A549 (cell line): Measurements from ENCODE around the gene CRADD. TPM values are rescaled to one million over a fixed set of nuclear protein-coding genes. Genes with fewer than 3 reads are reported as not detected.

Experiments
- ATAC-seq, 2 experiments: fragments of 200-7000 bp in 1 of 2; fragments of >200 bp in 1 of 2; cut with Nextera tagmentation in 1 of 2; cut with Tn5 transposase in 1 of 2; 3 replicates each; pipeline versions ENCODE4 v1.8.0 to v1.9.1; 2018 to 2020; ENCODE audit warnings: mild to moderate bottlenecking in 1 of 2, moderate library complexity in 1 of 2
- CTCF ChIA-PET: fragments of 300-600 bp; sonication (Branson Sonifier 250); formaldehyde crosslinking; extraction: SDS; loops from one replicate; lab custom pipeline; 2021; ENCODE audit warnings: antibody characterized with exemption, inconsistent platforms; lab: Yijun Ruan, JAX
- POLR2A ChIA-PET: fragments of 350-600 bp; formaldehyde crosslinking; extraction: SDS; loops from one replicate; lab custom pipeline; 2021; ENCODE audit warnings: antibody characterized with exemption, inconsistent platforms; lab: Yijun Ruan, JAX
- DNase-seq, 2 experiments: peaks; one replicate each; pipeline versions ENCODE4 v3.0.0 to v3.0.0-alpha.2; 2011 to 2016; ENCODE audit warnings: low read depth in 1 of 2, low spot score in 1 of 2
- FAIRE-seq: peaks from 2 replicates; lab custom pipeline; 2011; peaks lifted over from hg19 to GRCh38; lab: Jason Lieb, UNC
- H3K27ac ChIP-seq, 2 experiments: fragments of >200 bp; sonication (Bioruptor Twin); formaldehyde crosslinking; 3 replicates each; pipeline ENCODE4 v1.5.1; 2016 to 2017
- H3K4me1 ChIP-seq: fragments of >200 bp; sonication (Bioruptor Twin); formaldehyde crosslinking; 3 replicates; pipeline ENCODE4 v1.6.1; 2016
- H3K4me2 ChIP-seq: fragments of >200 bp; sonication (Bioruptor Twin); formaldehyde crosslinking; 3 replicates; pipeline ENCODE4 v1.6.1; 2016
- H3K4me3 ChIP-seq: fragments of >200 bp; sonication (Bioruptor Twin); formaldehyde crosslinking; 3 replicates; pipeline ENCODE4 v1.5.1; 2016
- H3K9me3 ChIP-seq: fragments of >200 bp; sonication (Bioruptor Twin); formaldehyde crosslinking; 3 replicates; pipeline ENCODE4 v1.6.1; 2016
- CBX2 ChIP-seq: fragments of 200-600 bp; sonication (generic); IDR thresholded peaks from 2 replicates; pipeline ENCODE4 v1.6.1; 2016; ENCODE audit warnings: low read depth, mild to moderate bottlenecking, borderline replicate concordance
- CEBPB ChIP-seq, 2 experiments: fragments of >200 bp in 1 of 2; sonication (Bioruptor Twin) in 1 of 2; formaldehyde crosslinking in 1 of 2; IDR thresholded peaks; 2 replicates each; pipeline ENCODE4 v1.6.1; 2012 to 2016
- CHD2 ChIP-seq: fragments of 150-350 bp; IDR thresholded peaks from 2 replicates; pipeline ENCODE4 v1.6.1; 2014; ENCODE audit warnings: low read length; ENCODE audit not compliant: partially characterized antibody
- CHD4 ChIP-seq: fragments of 200-600 bp; sonication (generic); IDR thresholded peaks from 2 replicates; pipeline ENCODE4 v1.6.1; 2016; ENCODE audit warnings: antibody characterized with exemption, mild to moderate bottlenecking, borderline replicate concordance
- EHMT2 ChIP-seq: fragments of 200-600 bp; sonication (generic); IDR thresholded peaks from 2 replicates; pipeline ENCODE4 v1.6.1; 2016; ENCODE audit warnings: antibody characterized with exemption, low read depth, mild to moderate bottlenecking, moderate library complexity
- ESRRA ChIP-seq: fragments of 150-350 bp; IDR thresholded peaks from 2 replicates; pipeline ENCODE4 v1.6.1; 2014; ENCODE audit warnings: mild to moderate bottlenecking, low read length, borderline replicate concordance
- FOSB ChIP-seq: fragments of 250-450 bp; sonication (Bioruptor Pico); IDR thresholded peaks from 2 replicates; pipeline ENCODE4 v1.5.0; 2020; ENCODE audit warnings: mild to moderate bottlenecking, moderate library complexity
- FOSL2 ChIP-seq, 2 experiments: fragments of 450-650 bp in 1 of 2; fragments of >200 bp in 1 of 2; sonication (Bioruptor Twin) in 1 of 2; formaldehyde crosslinking; IDR thresholded peaks; 2 replicates each; pipeline versions ENCODE4 v1.5.0 to v1.6.1; 2016 to 2020; ENCODE audit warnings: mild to moderate bottlenecking in 1 of 2, moderate library complexity in 1 of 2
- FOXS1 ChIP-seq: fragments of 250-450 bp; sonication (Bioruptor Pico); IDR thresholded peaks from 2 replicates; pipeline ENCODE4 v1.5.0; 2020; ENCODE audit warnings: mild to moderate bottlenecking, moderate library complexity
- HDAC2 ChIP-seq: fragments of 200-600 bp; sonication (generic); IDR thresholded peaks from 2 replicates; pipeline ENCODE4 v1.6.1; 2016
- HOXA7 ChIP-seq: fragments of 250-450 bp; sonication (Bioruptor Pico); IDR thresholded peaks from 2 replicates; pipeline ENCODE4 v1.5.0; 2020; ENCODE audit warnings: mild to moderate bottlenecking, moderate library complexity
- JUN ChIP-seq, 2 experiments: fragments of >200 bp; sonication (Bioruptor Twin); formaldehyde crosslinking; IDR thresholded peaks; 2 replicates in 1 of 2; 3 replicates in 1 of 2; pipeline ENCODE4 v1.6.1; 2016 to 2017
- JUNB ChIP-seq: fragments of >200 bp; sonication (Bioruptor Twin); formaldehyde crosslinking; IDR thresholded peaks from 2 replicates; pipeline ENCODE4 v1.6.1; 2016
- MAFK ChIP-seq: fragments of 450-650 bp; IDR thresholded peaks from 2 replicates; pipeline ENCODE4 v1.6.1; 2014; ENCODE audit not compliant: partially characterized antibody
- NFE2L2 ChIP-seq: fragments of 150-350 bp; conservative IDR thresholded peaks from 2 replicates; pipeline ENCODE4 v1.6.1; 2014; ENCODE audit warnings: low read length
- NR3C1 ChIP-seq: fragments of >200 bp; sonication (Bioruptor Twin); formaldehyde crosslinking; IDR thresholded peaks from 3 replicates; pipeline ENCODE4 v1.6.1; 2017
- RAD21 ChIP-seq, 2 experiments: fragments of >200 bp in 1 of 2; sonication (Bioruptor Twin) in 1 of 2; formaldehyde crosslinking in 1 of 2; IDR thresholded peaks in 1 of 2; conservative IDR thresholded peaks in 1 of 2; 2 replicates in 1 of 2; 3 replicates in 1 of 2; pipeline ENCODE4 v1.6.1; 2012 to 2018; ENCODE audit warnings: inconsistent platforms in 1 of 2
- RARB ChIP-seq: fragments of 250-450 bp; sonication (Bioruptor Pico); IDR thresholded peaks from 2 replicates; pipeline ENCODE4 v1.8.0; 2021; ENCODE audit warnings: mild to moderate bottlenecking, moderate library complexity
- RCOR1 ChIP-seq: fragments of 150-350 bp; IDR thresholded peaks from 2 replicates; pipeline ENCODE4 v1.6.1; 2014; ENCODE audit warnings: antibody characterized with exemption, low read length, low read depth
- SMC3 ChIP-seq: fragments of >200 bp; sonication (Bioruptor Twin); formaldehyde crosslinking; IDR thresholded peaks from 3 replicates; pipeline ENCODE4 v1.6.1; 2018; ENCODE audit warnings: inconsistent platforms
- TP53 ChIP-seq: fragments of 250-450 bp; sonication (Bioruptor Pico); IDR thresholded peaks from 2 replicates; pipeline ENCODE4 v1.5.0; 2021; ENCODE audit warnings: mild to moderate bottlenecking, moderate library complexity
- ZFP36 ChIP-seq: fragments of 450-650 bp; IDR thresholded peaks from 2 replicates; pipeline ENCODE4 v1.6.1; 2014; ENCODE audit warnings: borderline replicate concordance; ENCODE audit not compliant: partially characterized antibody
- ZNF302 ChIP-seq: fragments of 250-450 bp; sonication (Bioruptor Pico); IDR thresholded peaks from 2 replicates; pipeline ENCODE4 v1.9.0; 2021; ENCODE audit warnings: inconsistent platforms, mild to moderate bottlenecking, moderate library complexity
- ZSCAN20 ChIP-seq: fragments of 250-450 bp; sonication (Bioruptor Pico); IDR thresholded peaks from 2 replicates; pipeline ENCODE4 v1.8.0; 2022; ENCODE audit warnings: mild to moderate bottlenecking, moderate library complexity
- WGBS: methylation state at CpG from one replicate; pipeline ENCODE4 v1.1.6; 2017; ENCODE audit errors: missing lambda C conversion rate; 5-methylcytosine and 5-hydroxymethylcytosine counted together
- polyA plus RNA-seq, 4 experiments: library from polyadenylated mRNA; depleted of rRNA in 3 of 4; stranded (reverse); fragments of >200 nt; fragmentation: RNase III in 1 of 4; extraction: RNeasy Plus Mini Kit Qiagen cat#74134 plus additional on column Dnase treatment in 1 of 4; gene quantifications; 2 replicates in 3 of 4; 3 replicates in 1 of 4; pipeline ENCODE4 v1.2.3, GENCODE V29; 2011 to 2017
- TF ChIP-seq, protein P1 (sequence below): fragments of 450-650 bp; IDR thresholded peaks from 2 replicates; pipeline ENCODE4 v1.6.1; 2014; ENCODE audit warnings: antibody characterized with exemption
- TF ChIP-seq, protein P2 (sequence below): fragments of 250-450 bp; sonication (Bioruptor Pico); IDR thresholded peaks from 2 replicates; pipeline ENCODE4 v1.5.0; 2021; ENCODE audit warnings: mild to moderate bottlenecking, moderate library complexity, borderline replicate concordance
- TF ChIP-seq, protein P3 (sequence below): IDR thresholded peaks from 2 replicates; pipeline ENCODE4 v1.6.1; 2012; ENCODE audit warnings: low read depth, borderline replicate concordance
- TF ChIP-seq, protein P4 (sequence below): fragments of 200-600 bp; sonication (generic); IDR thresholded peaks from 2 replicates; pipeline ENCODE4 v1.6.1; 2016; ENCODE audit warnings: antibody characterized with exemption, mild to moderate bottlenecking, moderate library complexity

Gene CRADD
- polyA plus RNA-seq, 2 of the 4 experiments (the other 2 are of a cell fraction): 13.2 to 23.0 TPM

DNA sequence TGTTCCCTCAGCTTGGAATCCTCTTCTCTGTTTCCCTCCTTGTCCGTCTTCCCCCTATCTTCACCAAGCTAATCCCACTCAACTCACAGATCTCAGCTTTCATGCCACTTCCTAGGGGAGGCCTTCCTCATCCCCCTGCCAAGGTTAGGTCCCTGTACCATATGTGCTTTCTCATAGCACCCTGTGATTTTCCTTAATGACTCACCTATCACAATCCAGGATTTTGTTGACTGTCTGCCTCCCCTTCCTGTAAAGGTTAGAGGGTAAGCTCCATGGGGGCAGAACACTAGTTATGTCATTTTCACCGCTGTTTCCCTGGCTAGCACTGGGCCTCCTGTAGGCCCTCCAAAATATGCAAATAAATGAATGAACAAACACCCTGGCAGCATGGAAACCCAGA, 57.6 kb downstream of the CRADD start (continued):
- TF ChIP-seq SMC3: no peak

DNA sequence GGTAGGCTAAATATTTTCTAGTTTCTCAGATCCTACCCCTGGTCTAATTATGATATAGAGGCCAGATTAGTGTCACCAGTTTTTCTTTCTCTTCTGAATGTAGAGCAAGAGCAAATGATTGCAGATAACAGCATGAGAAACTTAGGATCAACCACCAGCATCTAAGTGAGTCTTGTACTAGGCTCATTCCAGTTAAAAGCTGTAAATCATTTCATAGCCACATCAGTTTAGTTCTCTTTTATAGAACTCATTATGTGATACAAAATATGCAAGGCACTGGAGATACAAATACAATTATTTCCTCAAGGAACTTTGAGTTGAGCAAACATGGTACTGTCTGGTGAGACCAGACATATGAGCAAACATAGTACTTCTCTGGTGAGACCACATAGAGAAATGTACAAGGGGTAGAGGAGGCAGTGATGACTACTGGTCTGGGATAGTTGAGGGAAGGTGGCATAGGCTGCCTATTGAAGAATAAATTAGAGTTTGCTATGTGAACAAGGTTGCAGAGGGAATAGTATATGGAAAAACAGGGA, 59.5 kb downstream of the CRADD start:
- no peak for DNase-seq
- POLR2A ChIA-PET: no interaction called here
- Histone ChIP-seq H3K4me1 (peaks cover 29% of the 10 kb centered on the region), H3K9me3 (no peaks in the 10 kb centered on the region), H3K4me2 (no peak overlapping the region), H3K27ac (no peak overlapping the region), H3K4me3 (no peak overlapping the region)
- peak in 1 of 2 experiments; percentile 39; a peak in 2 of 6 replicates for ATAC-seq
- CTCF ChIA-PET: interaction anchor here (5.2 kb wide), 1 partner anchor 366 kb away, joined by 29 read pairs; no protein-coding TSS in a partner anchor
- FAIRE-seq: no peak
- TF ChIP-seq RARB: no peak
- no peak for TF ChIP-seq FOXS1 (CRISPR knock-in tag)
- no peak for TF ChIP-seq CBX2
- TF ChIP-seq HOXA7 (CRISPR knock-in tag): no peak
- no peak for TF ChIP-seq MAFK
- TF ChIP-seq HDAC2: no peak
- TF ChIP-seq NFE2L2: no peak
- TF ChIP-seq RCOR1: no peak
- no peak for TF ChIP-seq JUN (IDR thresholded peaks at IDR 0.05)
- TF ChIP-seq, protein P1, sequence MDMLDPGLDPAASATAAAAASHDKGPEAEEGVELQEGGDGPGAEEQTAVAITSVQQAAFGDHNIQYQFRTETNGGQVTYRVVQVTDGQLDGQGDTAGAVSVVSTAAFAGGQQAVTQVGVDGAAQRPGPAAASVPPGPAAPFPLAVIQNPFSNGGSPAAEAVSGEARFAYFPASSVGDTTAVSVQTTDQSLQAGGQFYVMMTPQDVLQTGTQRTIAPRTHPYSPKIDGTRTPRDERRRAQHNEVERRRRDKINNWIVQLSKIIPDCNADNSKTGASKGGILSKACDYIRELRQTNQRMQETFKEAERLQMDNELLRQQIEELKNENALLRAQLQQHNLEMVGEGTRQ: no peak
- TF ChIP-seq ZFP36: no peak
- TF ChIP-seq NR3C1: no peak
- no peak for TF ChIP-seq FOSL2 (IDR thresholded peaks at IDR 0.05)
- no peak for TF ChIP-seq FOSL2 (CRISPR knock-in tag; IDR thresholded peaks at IDR 0.05)
- no peak for TF ChIP-seq CHD4
- TF ChIP-seq CHD2: no peak
- TF ChIP-seq CEBPB (IDR thresholded peaks at IDR 0.05): no peak
- TF ChIP-seq, protein P2, sequence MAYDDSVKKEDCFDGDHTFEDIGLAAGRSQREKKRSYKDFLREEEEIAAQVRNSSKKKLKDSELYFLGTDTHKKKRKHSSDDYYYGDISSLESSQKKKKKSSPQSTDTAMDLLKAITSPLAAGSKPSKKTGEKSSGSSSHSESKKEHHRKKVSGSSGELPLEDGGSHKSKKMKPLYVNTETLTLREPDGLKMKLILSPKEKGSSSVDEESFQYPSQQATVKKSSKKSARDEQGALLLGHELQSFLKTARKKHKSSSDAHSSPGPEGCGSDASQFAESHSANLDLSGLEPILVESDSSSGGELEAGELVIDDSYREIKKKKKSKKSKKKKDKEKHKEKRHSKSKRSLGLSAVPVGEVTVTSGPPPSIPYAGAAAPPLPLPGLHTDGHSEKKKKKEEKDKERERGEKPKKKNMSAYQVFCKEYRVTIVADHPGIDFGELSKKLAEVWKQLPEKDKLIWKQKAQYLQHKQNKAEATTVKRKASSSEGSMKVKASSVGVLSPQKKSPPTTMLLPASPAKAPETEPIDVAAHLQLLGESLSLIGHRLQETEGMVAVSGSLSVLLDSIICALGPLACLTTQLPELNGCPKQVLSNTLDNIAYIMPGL (CRISPR knock-in tag): no peak
- no peak for TF ChIP-seq JUNB
- TF ChIP-seq, all 56 proteins: peak for 0

DNA sequence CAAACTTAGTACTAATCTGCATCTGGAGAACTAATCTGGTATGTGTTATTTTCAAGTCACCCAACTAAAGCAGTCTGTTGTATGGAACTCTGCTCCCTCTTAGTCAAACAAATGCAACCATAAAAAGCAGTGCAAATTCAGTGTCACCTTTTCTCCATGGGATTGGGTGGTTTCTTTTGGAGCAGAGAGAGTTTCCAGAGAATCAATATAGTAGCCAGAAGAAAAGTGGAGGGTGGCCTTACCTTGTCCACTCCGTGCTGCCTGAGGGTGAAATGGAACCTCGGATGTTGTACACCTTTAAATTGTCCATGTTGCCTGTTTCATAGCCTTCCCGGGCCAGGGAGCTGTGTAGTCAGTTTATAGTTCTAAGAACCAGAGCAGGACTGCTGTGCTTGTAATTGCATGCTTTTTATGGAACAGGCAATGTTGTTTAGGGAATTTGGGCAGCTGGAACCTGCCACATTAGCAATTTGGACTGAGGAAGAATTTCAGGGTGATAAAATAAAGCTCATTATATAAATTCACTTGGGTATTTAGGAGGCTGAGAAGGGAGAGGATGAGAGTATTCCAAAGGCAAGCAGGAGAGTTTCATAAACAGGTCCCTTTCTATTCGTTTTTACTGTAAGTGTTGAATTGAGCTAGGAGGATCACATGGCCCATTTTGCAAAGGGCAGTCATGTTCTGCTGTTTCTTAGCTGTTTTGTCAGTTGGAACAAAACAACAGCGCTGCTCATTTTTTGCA, 60.5 kb downstream of the CRADD start:
- 63% methylated on average over 5 of the region's 5 CpGs for WGBS
- ATAC-seq (no peak), FAIRE-seq (no peak), DNase-seq (no peak)
- no peak for TF ChIP-seq EHMT2
- TF ChIP-seq, protein P3, sequence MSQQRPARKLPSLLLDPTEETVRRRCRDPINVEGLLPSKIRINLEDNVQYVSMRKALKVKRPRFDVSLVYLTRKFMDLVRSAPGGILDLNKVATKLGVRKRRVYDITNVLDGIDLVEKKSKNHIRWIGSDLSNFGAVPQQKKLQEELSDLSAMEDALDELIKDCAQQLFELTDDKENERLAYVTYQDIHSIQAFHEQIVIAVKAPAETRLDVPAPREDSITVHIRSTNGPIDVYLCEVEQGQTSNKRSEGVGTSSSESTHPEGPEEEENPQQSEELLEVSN: no peak
- no peak for TF ChIP-seq ESRRA
- TF ChIP-seq CHD2: no peak
- no peak for TF ChIP-seq FOSB
- no peak for TF ChIP-seq CEBPB (IDR thresholded peaks at IDR 0.05)
- no peak for TF ChIP-seq ZNF302 (CRISPR knock-in tag)
- no peak for TF ChIP-seq RAD21 (conservative IDR thresholded peaks at IDR 0.05 in 1 of 2, IDR thresholded peaks at IDR 0.05 in 1 of 2)
- TF ChIP-seq TP53: no peak
- no peak for TF ChIP-seq FOSL2 (IDR thresholded peaks at IDR 0.05)
- no peak for TF ChIP-seq FOSL2 (CRISPR knock-in tag; IDR thresholded peaks at IDR 0.05)
- no peak for TF ChIP-seq HDAC2
- TF ChIP-seq ZSCAN20 (CRISPR knock-in tag): no peak
- no peak for TF ChIP-seq HOXA7 (CRISPR knock-in tag)
- TF ChIP-seq, protein P4, sequence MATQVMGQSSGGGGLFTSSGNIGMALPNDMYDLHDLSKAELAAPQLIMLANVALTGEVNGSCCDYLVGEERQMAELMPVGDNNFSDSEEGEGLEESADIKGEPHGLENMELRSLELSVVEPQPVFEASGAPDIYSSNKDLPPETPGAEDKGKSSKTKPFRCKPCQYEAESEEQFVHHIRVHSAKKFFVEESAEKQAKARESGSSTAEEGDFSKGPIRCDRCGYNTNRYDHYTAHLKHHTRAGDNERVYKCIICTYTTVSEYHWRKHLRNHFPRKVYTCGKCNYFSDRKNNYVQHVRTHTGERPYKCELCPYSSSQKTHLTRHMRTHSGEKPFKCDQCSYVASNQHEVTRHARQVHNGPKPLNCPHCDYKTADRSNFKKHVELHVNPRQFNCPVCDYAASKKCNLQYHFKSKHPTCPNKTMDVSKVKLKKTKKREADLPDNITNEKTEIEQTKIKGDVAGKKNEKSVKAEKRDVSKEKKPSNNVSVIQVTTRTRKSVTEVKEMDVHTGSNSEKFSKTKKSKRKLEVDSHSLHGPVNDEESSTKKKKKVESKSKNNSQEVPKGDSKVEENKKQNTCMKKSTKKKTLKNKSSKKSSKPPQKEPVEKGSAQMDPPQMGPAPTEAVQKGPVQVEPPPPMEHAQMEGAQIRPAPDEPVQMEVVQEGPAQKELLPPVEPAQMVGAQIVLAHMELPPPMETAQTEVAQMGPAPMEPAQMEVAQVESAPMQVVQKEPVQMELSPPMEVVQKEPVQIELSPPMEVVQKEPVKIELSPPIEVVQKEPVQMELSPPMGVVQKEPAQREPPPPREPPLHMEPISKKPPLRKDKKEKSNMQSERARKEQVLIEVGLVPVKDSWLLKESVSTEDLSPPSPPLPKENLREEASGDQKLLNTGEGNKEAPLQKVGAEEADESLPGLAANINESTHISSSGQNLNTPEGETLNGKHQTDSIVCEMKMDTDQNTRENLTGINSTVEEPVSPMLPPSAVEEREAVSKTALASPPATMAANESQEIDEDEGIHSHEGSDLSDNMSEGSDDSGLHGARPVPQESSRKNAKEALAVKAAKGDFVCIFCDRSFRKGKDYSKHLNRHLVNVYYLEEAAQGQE: no peak
- TF ChIP-seq CHD4: no peak
- Histone ChIP-seq H3K27ac (no peak overlapping the region), H3K4me2 (no peak overlapping the region), H3K9me3 (no peaks in the 10 kb centered on the region), H3K4me3 (no peak overlapping the region), H3K4me1 (peaks cover 29% of the 10 kb centered on the region)
- ChIA-PET POLR2A (no interaction called here), CTCF (interaction anchor here (0.5 to 5.2 kb wide), 5 partner anchors 12 to 365 kb away, joined by 3 to 29 read pairs (median 4); no protein-coding TSS in a partner anchor)
